NCI-H2029 treated with DMSO at 0.1 percent for 48 hours (cell line): ENCODE measurements around the gene STAG1.
"Not testable (repeated sequence)": the region's sequence is repeated elsewhere in the genome, so short reads cannot be mapped to it uniquely, and the experiment has no call there.

ENCODE experiments used
- DNase-seq: peaks from one replicate; lab custom pipeline; 2025; lab: John Stamatoyannopoulos, UW

The STAG1 gene

GRCh38 chr3:136505676-136506075, 246.5 kb downstream of the STAG1 start:
- DNase-seq: no peak

DNA sequence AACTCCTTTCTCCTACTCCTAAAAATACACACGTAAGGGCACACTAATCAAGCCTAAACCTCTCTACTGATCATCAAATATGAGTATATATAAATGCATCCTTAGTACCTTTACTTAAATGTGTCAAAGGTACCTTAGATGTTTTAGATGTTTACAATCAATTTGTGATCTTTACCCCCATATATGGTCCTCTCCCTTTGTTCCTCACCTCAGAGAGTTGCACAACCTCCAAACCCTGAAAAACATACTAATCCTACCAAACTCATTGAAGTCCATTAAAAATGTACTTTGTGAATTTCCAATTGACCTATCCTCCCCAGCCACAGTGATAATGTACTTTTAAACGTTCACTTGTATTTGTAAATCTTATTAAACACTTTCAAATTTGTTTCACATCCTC, 249.1 kb downstream of the STAG1 start:
- no peak for DNase-seq

- no peak for DNase-seq
Observed at GRCh38 chr3:136498919-136499447, 253.2 kb downstream of the STAG1 start.

DNA sequence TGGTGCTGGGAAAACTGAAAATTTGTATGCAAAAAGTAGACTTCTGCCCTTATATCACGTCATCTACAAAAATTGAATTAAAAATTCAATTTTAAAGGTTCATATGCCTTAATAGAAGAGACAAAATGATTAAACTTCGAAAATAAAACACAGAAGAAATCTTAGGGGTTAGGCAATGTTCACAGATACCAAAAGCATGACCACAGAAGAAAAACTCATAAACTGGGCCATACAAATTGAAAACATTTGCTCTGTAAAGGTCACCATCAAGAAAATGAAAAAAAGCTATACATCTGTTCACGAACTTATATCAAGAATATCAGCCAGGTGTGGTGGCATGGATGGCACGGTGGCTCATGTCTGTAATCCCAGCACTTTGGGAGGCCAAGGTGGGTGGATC, 257.0 kb downstream of the STAG1 start:
- no peak for DNase-seq

GRCh38 chr3:136490646-136491405, 261.4 kb downstream of the STAG1 start:
- no peak for DNase-seq

DNA sequence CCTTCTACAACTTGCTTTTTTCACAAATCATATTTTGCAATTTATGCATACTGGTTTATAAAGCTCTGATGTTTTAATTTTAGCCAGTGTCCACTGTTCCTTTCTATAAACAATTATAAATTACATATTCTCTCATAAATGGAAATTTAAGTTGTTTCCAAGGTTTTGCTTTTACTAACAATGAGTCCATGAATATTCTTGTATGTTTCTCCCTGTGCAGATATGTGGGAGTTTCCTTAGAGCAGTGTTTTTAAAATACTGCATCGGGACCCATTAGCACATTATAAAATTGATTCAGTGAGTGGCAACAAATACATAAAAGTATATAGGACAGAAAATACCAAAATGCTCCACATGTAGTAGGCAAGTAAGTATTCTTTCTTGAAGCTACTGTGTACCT, 266.4 kb downstream of the STAG1 start:
- no peak for DNase-seq

DNA sequence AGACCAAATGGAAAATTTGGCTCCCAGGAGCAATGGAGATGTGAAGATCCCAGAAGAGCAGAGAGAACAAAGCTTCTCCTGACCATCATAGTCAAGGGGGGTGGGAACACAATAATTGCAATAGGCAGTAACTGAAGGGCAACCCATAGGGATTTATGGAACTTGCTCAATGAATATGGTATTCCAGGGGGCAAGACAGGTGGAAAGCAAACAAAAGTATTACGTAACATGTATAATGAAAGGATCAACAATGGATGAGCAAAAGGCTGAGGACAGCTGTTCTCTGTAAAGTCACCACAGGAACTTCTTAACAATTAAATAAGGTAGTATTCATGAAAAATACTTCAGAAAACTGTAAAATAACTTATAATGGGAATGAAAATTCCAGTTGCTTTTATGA, 275.9 kb downstream of the STAG1 start:
- no peak for DNase-seq

DNA sequence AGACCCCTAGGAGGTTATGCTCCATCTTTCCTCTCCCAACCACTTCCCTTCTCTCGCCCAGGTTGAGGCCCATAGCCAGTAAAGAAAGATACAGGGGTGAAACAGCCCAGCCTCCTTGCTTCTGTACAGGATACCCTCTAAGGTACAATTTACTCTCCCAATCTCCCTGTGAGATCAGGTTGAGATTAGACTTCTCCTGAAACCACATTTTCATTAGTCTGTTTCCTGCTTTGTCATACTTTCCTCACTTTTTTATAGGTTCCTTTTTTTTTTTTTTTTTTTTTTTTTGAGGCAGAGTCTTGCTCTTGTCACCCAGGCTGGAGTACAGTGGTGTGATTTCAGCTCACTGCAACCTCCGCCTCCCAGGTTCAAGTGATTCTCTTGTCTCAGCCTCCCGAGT, 277.3 kb downstream of the STAG1 start:
- DNase-seq: not testable (repeated sequence)

DNA sequence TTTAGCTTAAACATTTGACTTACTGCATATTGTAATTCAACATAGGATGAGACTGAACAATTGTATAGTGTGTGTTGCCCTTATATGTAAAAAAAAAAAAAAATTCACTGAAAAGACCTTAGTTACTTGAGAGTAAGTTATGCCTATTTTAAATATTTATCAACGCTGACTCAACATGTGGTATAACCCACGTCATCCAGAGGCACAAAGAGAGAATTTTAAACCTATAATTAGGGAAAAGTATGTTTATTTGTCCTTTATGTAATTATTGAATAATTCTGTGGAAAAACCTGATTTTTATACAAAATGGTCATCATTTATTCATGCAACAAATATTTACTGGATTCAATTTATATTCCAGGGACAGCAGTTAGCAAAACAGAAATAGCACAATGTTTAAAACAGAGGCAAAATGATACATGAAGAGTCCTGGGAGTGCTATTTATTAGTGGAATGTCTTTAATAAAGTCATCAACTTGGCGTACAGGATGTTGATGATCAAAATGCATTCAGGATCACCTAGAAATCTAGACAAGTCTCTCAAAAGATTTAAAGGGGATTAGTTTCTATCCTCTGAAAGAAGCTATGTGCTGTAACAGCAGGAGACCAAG, 278.4 kb downstream of the STAG1 start:
- DNase-seq: no peak

- no peak for DNase-seq
Observed at GRCh38 chr3:136465296-136465695, 286.9 kb downstream of the STAG1 start.

DNA sequence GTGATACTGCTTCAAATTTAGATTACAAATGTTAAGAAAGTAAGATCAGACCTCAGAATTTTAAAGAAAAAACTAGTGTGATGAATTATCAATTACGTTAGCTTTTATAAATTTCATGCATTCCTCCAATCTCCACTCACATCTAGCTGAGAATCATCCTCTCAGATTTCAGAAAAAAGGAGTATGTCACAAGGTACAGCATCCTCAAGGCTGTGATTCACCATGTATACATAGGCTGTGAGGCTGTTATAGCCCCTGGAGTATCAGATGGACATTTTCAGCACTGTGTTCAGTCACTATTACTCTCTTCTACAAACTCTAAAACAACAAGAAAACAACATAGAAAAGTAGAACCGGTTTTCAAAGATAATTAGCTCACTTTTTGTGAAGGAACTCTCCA, 287.7 kb downstream of the STAG1 start:
- no peak for DNase-seq

- no peak for DNase-seq
Observed at GRCh38 chr3:136463170-136463569, 289.0 kb downstream of the STAG1 start.

- DNase-seq: no peak
Observed at GRCh38 chr3:136457793-136458192, 294.4 kb downstream of the STAG1 start.

DNA sequence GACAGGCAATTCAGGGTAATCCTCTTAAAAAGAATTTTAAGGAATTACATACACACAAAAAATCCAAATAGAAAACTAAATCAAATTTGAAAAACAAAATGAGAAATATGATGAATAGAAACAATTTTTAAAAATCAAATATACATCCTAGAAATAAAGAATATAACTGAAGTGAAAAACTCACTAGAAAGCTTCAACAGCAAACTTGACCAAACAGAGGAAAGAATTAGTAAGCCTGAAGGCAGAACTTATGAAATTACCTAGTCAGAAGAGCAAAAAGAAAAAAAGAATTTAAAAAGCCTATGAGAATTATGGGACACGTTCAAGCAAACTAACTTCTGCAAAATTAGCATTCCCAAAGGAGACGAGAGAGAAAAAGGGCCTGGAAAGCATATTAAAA, 296.0 kb downstream of the STAG1 start:
- DNase-seq: no peak

DNA sequence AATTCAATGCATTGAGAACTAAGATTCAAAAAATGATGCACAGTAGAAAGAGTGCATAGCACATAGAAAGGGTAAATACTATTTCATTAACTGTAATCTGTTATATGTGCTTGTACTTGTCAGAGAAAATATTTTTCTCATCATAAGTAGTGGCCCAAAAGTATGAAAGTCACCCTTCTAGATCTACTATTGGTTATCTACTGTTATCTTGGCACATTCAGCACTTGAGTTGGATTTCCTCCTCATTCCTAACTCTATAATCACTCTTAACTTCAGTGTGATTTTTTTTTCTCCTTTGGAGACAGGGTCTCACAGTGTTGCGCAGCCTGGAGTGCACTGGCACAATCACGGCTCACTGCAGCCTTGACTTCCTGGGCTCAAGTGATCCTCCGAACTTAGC, 307.6 kb downstream of the STAG1 start:
- no peak for DNase-seq

GRCh38 chr3:136437043-136437442, 315.1 kb downstream of the STAG1 start:
- DNase-seq: no peak

DNA sequence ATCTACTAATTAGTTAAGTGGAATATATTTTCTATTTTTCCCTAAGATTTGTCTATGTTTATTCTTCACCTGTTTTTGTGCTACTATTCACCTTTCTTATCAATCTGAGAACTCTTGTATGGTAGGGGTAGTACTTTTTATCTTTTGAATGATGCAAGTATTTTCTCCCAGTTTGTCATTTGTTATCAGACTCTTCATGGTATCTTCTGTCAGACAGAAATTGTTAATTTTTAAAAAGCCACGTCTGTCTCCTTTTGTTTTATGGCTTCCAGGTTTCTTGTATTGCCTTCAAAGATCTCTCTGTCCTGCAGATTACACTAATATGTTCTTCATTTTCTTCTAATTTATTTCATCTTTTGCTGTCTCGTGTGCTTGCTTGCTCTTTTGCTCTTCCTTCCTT, 317.7 kb downstream of the STAG1 start:
- DNase-seq: no peak

- no peak for DNase-seq
Observed at GRCh38 chr3:136432685-136433084, 319.5 kb downstream of the STAG1 start.

GRCh38 chr3:136428167-136428566, 324.0 kb downstream of the STAG1 start:
- no peak for DNase-seq

DNA sequence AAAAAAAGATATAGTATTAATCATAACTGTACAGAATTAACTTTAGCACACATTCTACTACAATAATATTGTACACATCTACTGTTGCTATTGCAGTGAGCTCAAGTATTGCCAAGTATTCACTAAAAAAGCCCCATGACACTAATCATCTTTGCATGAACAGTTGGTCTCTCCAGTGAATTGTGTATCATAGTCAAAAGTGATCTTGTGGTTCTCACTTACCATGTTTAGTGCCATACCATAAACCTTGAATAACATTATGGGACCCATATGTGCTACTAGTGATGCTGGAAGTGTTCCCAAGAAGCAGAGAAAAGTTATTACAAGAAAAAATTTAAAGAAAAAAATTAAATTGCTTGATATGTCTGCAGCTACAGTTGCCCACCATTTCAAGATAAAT, 324.9 kb downstream of the STAG1 start:
- DNase-seq: no peak

- DNase-seq: no peak
Observed at GRCh38 chr3:136414476-136414875, 337.7 kb downstream of the STAG1 start.

- DNase-seq: no peak
Observed at GRCh38 chr3:136412307-136412706, 339.9 kb downstream of the STAG1 start.

- DNase-seq: no peak
Observed at GRCh38 chr3:136409549-136409948, 342.6 kb downstream of the STAG1 start.

DNA sequence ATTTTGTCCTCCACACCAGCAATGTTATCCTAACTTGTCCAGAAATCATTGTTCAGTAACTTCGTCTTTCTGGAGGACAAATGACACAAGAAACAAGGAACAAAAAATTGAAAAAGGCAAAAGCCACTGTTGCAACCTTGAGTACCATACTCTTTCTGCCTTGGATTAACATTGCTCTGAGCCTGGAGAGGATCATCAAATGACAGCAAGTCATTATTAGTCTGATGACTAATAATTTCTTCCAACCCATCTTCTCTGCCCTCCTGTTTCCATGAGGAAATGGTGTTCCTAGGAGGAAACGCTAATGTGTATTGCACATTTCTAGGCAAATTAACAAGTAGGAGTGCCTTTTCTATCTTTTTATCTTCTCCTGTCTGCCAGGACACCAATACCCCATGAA, 348.1 kb downstream of the STAG1 start:
- no peak for DNase-seq
